Central memory CD8-positive, alpha-beta T cell (primary cell): ENCODE measurements around the gene ETNPPL.
"Not testable (repeated sequence)": the region's sequence is repeated elsewhere in the genome, so short reads cannot be mapped to it uniquely, and the experiment has no call there.

Source experiments
- ATAC-seq: fragments of 150-1000 bp; cut with Tn5 transposase; replicated peaks from 2 replicates; pipeline ENCODE4 v1.10.0; 2022; ENCODE audit warnings: mild to moderate bottlenecking, moderate FRiP score, moderate number of reproducible peaks; ENCODE audit not compliant: poor library complexity, severe bottlenecking; ENCODE audit errors: extremely low read depth
- DNase-seq, 2 donors: peaks; one replicate each; pipeline ENCODE4 v3.0.0; 2021; ENCODE audit warnings: low spot score in 2 of 2
- H3K27ac Mint-ChIP-seq: one replicate; pipeline ENCODE4 v1.8.0; 2022; ENCODE audit warnings: low read depth, mild to moderate bottlenecking, moderate library complexity, mixed read lengths
- H3K27me3 Mint-ChIP-seq: one replicate; pipeline ENCODE4 v1.8.0; 2022; ENCODE audit warnings: mixed read lengths
- H3K36me3 Mint-ChIP-seq: one replicate; pipeline ENCODE4 v1.8.0; 2022; ENCODE audit warnings: mild to moderate bottlenecking, moderate library complexity, mixed read lengths; ENCODE audit not compliant: insufficient read depth
- H3K4me1 Mint-ChIP-seq: one replicate; pipeline ENCODE4 v1.8.0; 2022; ENCODE audit warnings: mixed read lengths
- H3K4me3 Mint-ChIP-seq: one replicate; pipeline ENCODE4 v1.8.0; 2022; ENCODE audit warnings: mild to moderate bottlenecking, moderate library complexity, mixed read lengths
- H3K9me3 Mint-ChIP-seq: one replicate; pipeline ENCODE4 v1.8.0; 2022; ENCODE audit warnings: mixed read lengths

The ETNPPL gene

GRCh38 chr4:108746511-108746910 is 16.3 kb downstream of the ETNPPL start:
- Mint-ChIP-seq H3K9me3 (no peaks in the 10 kb centered on the region), H3K4me1 (no peaks in the 10 kb centered on the region), H3K4me3 (no peak overlapping the region), H3K27ac (no peak overlapping the region), H3K36me3 (no peaks in the 10 kb centered on the region), H3K27me3 (peaks cover 26% of the 10 kb centered on the region)
- DNase-seq, result no peak
- ATAC-seq, result no peak

- peaks cover 16% of the 10 kb centered on the region for H3K27me3 Mint-ChIP-seq
Observed at GRCh38 chr4:108744307-108744706, 18.5 kb downstream of the ETNPPL start.

GRCh38 chr4:108742451-108743420 is 20.1 kb downstream of the ETNPPL start:
- Mint-ChIP-seq H3K9me3 (no peaks in the 10 kb centered on the region), H3K4me3 (no peak overlapping the region), H3K36me3 (no peaks in the 10 kb centered on the region), H3K27me3 (peaks cover 25% of the 10 kb centered on the region), H3K4me1 (no peaks in the 10 kb centered on the region), H3K27ac (no peak overlapping the region)
- ATAC-seq (no peak), DNase-seq (no peak)

More at GRCh38 chr4:108744307-108744706, 18.5 kb downstream of the ETNPPL start:
- ATAC-seq, result no peak
- Mint-ChIP-seq H3K4me3 (no peak overlapping the region), H3K36me3 (no peaks in the 10 kb centered on the region), H3K27ac (no peak overlapping the region), H3K9me3 (no peaks in the 10 kb centered on the region), H3K4me1 (no peaks in the 10 kb centered on the region)
- no peak for DNase-seq

- Mint-ChIP-seq H3K4me3 (no peak overlapping the region), H3K9me3 (no peaks in the 10 kb centered on the region), H3K27ac (no peak overlapping the region), H3K27me3 (peaks cover 42% of the 10 kb centered on the region), H3K36me3 (no peaks in the 10 kb centered on the region), H3K4me1 (no peaks in the 10 kb centered on the region)
- ATAC-seq (no peak), DNase-seq (no peak)
Observed at GRCh38 chr4:108738003-108738706, 24.7 kb downstream of the ETNPPL start.

- no peaks in the 10 kb centered on the region for H3K36me3 Mint-ChIP-seq
- H3K27me3 Mint-ChIP-seq, result peaks cover 19% of the 10 kb centered on the region
- H3K4me1 Mint-ChIP-seq, result no peaks in the 10 kb centered on the region
- no peaks in the 10 kb centered on the region for H3K9me3 Mint-ChIP-seq
- H3K4me3 Mint-ChIP-seq, result no peak overlapping the region
- ATAC-seq, result no peak
- no peak for DNase-seq
- no peak overlapping the region for H3K27ac Mint-ChIP-seq
Observed at GRCh38 chr4:108731006-108731405, 31.8 kb downstream of the ETNPPL start.

- no peak overlapping the region for H3K4me3 Mint-ChIP-seq
- ATAC-seq, result no peak
- no peaks in the 10 kb centered on the region for H3K4me1 Mint-ChIP-seq
- H3K27me3 Mint-ChIP-seq, result peaks cover 19% of the 10 kb centered on the region
- no peaks in the 10 kb centered on the region for H3K9me3 Mint-ChIP-seq
- no peak overlapping the region for H3K27ac Mint-ChIP-seq
- no peak for DNase-seq
- H3K36me3 Mint-ChIP-seq, result no peaks in the 10 kb centered on the region
Observed at GRCh38 chr4:108730579-108730978, 32.3 kb downstream of the ETNPPL start.

GRCh38 chr4:108729731-108730130 is 33.1 kb downstream of the ETNPPL start:
- no peak for ATAC-seq
- DNase-seq, result no peak
- Mint-ChIP-seq H3K9me3 (no peaks in the 10 kb centered on the region), H3K4me1 (no peaks in the 10 kb centered on the region), H3K4me3 (no peak overlapping the region), H3K27ac (no peak overlapping the region), H3K36me3 (no peaks in the 10 kb centered on the region), H3K27me3 (peaks cover 19% of the 10 kb centered on the region)

GRCh38 chr4:108725457-108725856 is 37.4 kb downstream of the ETNPPL start:
- DNase-seq, result no peak
- Mint-ChIP-seq H3K27ac (no peak overlapping the region), H3K36me3 (no peaks in the 10 kb centered on the region), H3K4me3 (no peak overlapping the region), H3K4me1 (no peaks in the 10 kb centered on the region), H3K9me3 (no peaks in the 10 kb centered on the region), H3K27me3 (peaks cover 30% of the 10 kb centered on the region)
- no peak for ATAC-seq

- H3K9me3 Mint-ChIP-seq, result no peaks in the 10 kb centered on the region
- ATAC-seq, result no peak
Observed at GRCh38 chr4:108717386-108717785, 45.5 kb downstream of the ETNPPL start.

GRCh38 chr4:108716340-108716739 is 46.5 kb downstream of the ETNPPL start:
- no peak for ATAC-seq
- H3K27me3 Mint-ChIP-seq, result peaks cover 45% of the 10 kb centered on the region
- no peak overlapping the region for H3K4me3 Mint-ChIP-seq
- no peaks in the 10 kb centered on the region for H3K9me3 Mint-ChIP-seq
- no peak overlapping the region for H3K27ac Mint-ChIP-seq
- H3K4me1 Mint-ChIP-seq, result no peaks in the 10 kb centered on the region
- no peaks in the 10 kb centered on the region for H3K36me3 Mint-ChIP-seq
- no peak for DNase-seq

More at GRCh38 chr4:108717386-108717785, 45.5 kb downstream of the ETNPPL start:
- DNase-seq, result no peak
- Mint-ChIP-seq H3K36me3 (no peaks in the 10 kb centered on the region), H3K4me3 (no peak overlapping the region), H3K27ac (no peak overlapping the region), H3K4me1 (no peaks in the 10 kb centered on the region), H3K27me3 (peaks cover 47% of the 10 kb centered on the region)

GRCh38 chr4:108714880-108715279 is 48.0 kb downstream of the ETNPPL start:
- Mint-ChIP-seq H3K9me3 (no peaks in the 10 kb centered on the region), H3K4me3 (no peak overlapping the region), H3K4me1 (no peaks in the 10 kb centered on the region), H3K27ac (no peak overlapping the region), H3K36me3 (no peaks in the 10 kb centered on the region), H3K27me3 (peaks cover 58% of the 10 kb centered on the region)
- no peak for ATAC-seq
- DNase-seq, result no peak

- not testable (repeated sequence) for H3K4me3 Mint-ChIP-seq, H3K27ac Mint-ChIP-seq, DNase-seq, H3K4me1 Mint-ChIP-seq, ATAC-seq, H3K9me3 Mint-ChIP-seq, H3K36me3 Mint-ChIP-seq
- peaks cover 64% of the 10 kb centered on the region for H3K27me3 Mint-ChIP-seq
Observed at GRCh38 chr4:108710578-108710977, 52.3 kb downstream of the ETNPPL start.

- peaks cover 3% of the 10 kb centered on the region for H3K36me3 Mint-ChIP-seq
- DNase-seq (no peak), ATAC-seq (no peak)
- H3K9me3 Mint-ChIP-seq, result no peaks in the 10 kb centered on the region
- H3K4me1 Mint-ChIP-seq, result no peaks in the 10 kb centered on the region
- H3K4me3 Mint-ChIP-seq, result no peak overlapping the region
- H3K27me3 Mint-ChIP-seq, result peaks cover 56% of the 10 kb centered on the region
- no peak overlapping the region for H3K27ac Mint-ChIP-seq
Observed at GRCh38 chr4:108709722-108710121, 53.1 kb downstream of the ETNPPL start.
